OCI-LY7 (cell line): ENCODE measurements around the gene PKD1L1. TPM values are rescaled to one million over a fixed set of nuclear protein-coding genes. Genes with fewer than 3 reads are reported as not detected.

Source experiments
- BruUV-seq: library from RNA; stranded (reverse); fragments of 400-500 nt; replicated peaks from 2 replicates; lab custom pipeline; 2021; lab: Mats Ljungman, UMichigan
- CTCF ChIA-PET: fragments of 300-600 bp; sonication (Branson Sonifier 250); formaldehyde crosslinking; loops from one replicate; lab custom pipeline; 2022; ENCODE audit warnings: antibody characterized with exemption; ENCODE audit not compliant: unreplicated experiment; lab: Charles Lee
- POLR2A ChIA-PET: fragments of 300-600 bp; sonication (Branson Sonifier 250); formaldehyde crosslinking; loops from one replicate; lab custom pipeline; 2022; ENCODE audit warnings: antibody characterized with exemption; lab: Charles Lee
- DNase-seq: peaks from one replicate; pipeline ENCODE4 v3.0.0-alpha.2; 2015; ENCODE audit warnings: low spot score
- H2AFZ ChIP-seq: fragments of 200-600 bp; sonication (generic), shearing (Covaris generic); 2 replicates; pipeline ENCODE4 v1.6.1; 2014; ENCODE audit warnings: mild to moderate bottlenecking, antibody characterized with exemption, low read length, moderate library complexity
- H3K27ac ChIP-seq: fragments of 200-600 bp; sonication (generic); 2 replicates; pipeline ENCODE4 v1.5.1; 2014; ENCODE audit warnings: mixed run types, low read depth, mild to moderate bottlenecking, moderate library complexity, low read length, inconsistent platforms; ENCODE audit not compliant: poor library complexity, severe bottlenecking
- H3K36me3 ChIP-seq: fragments of 200-600 bp; sonication (generic); 2 replicates; pipeline ENCODE4 v1.6.1; 2014; ENCODE audit warnings: mild to moderate bottlenecking, antibody characterized with exemption, low read length, moderate library complexity, mixed read lengths; ENCODE audit not compliant: insufficient read depth
- H3K4me1 ChIP-seq: fragments of 200-600 bp; sonication (generic); 2 replicates; pipeline ENCODE4 v1.5.1; 2014; ENCODE audit warnings: mild to moderate bottlenecking, low read length; ENCODE audit not compliant: insufficient read depth, poor library complexity, severe bottlenecking
- H3K4me2 ChIP-seq: fragments of 200-600 bp; sonication (generic); 2 replicates; pipeline ENCODE4 v1.6.1; 2014; ENCODE audit warnings: mild to moderate bottlenecking, low read length
- H3K4me3 ChIP-seq: fragments of 200-600 bp; sonication (generic); 2 replicates; pipeline ENCODE4 v1.5.1; 2014; ENCODE audit warnings: mild to moderate bottlenecking, low read depth, low read length; ENCODE audit not compliant: poor library complexity, severe bottlenecking
- H3K79me2 ChIP-seq: fragments of 200-600 bp; sonication (generic); 2 replicates; pipeline ENCODE4 v1.6.1; 2016; ENCODE audit warnings: low read depth, mild to moderate bottlenecking, low read length, moderate library complexity, mixed read lengths; ENCODE audit not compliant: insufficient read depth
- H3K9me2 ChIP-seq: fragments of 200-600 bp; sonication (generic); 2 replicates; pipeline ENCODE4 v1.6.1; 2016; ENCODE audit warnings: mild to moderate bottlenecking, low read length, mixed read lengths; ENCODE audit not compliant: insufficient read depth
- H3K9me3 ChIP-seq: fragments of 200-600 bp; sonication (generic); 2 replicates; pipeline ENCODE4 v1.6.1; 2014; ENCODE audit warnings: mild to moderate bottlenecking, mixed run types, low read length, mixed read lengths
- H4K20me1 ChIP-seq: fragments of 200-600 bp; sonication (generic); 2 replicates; pipeline ENCODE4 v1.6.1; 2014; ENCODE audit warnings: mild to moderate bottlenecking, antibody characterized with exemption, low read length, moderate library complexity, mixed read lengths; ENCODE audit not compliant: insufficient read depth
- EZH2phosphoT487 ChIP-seq: fragments of 200-600 bp; sonication (generic); IDR thresholded peaks from 2 replicates; pipeline ENCODE4 v1.6.1; 2018; ENCODE audit warnings: low read depth, borderline replicate concordance, mild to moderate bottlenecking, mixed run types, antibody characterized with exemption, low read length, moderate library complexity, mixed read lengths
- intact Hi-C: fragments of 100-400 bp; cut with micrococcal nuclease; formaldehyde crosslinking; loops from one replicate; pipeline ENCODE4 v1.10.0; 2022; ENCODE audit not compliant: unreplicated experiment
- total RNA-seq, 2 experiments: library from RNA; depleted of rRNA in 1 of 2; stranded (reverse); fragments of >200 nt in 1 of 2; shearing (Covaris generic) in 1 of 2; gene quantifications; 2 replicates each; pipeline ENCODE4 v1.2.3, GENCODE V29; 2014 to 2022
- TF ChIP-seq, protein P1 (sequence below): fragments of 200-600 bp; sonication (generic); conservative IDR thresholded peaks from 2 replicates; pipeline ENCODE4 v1.5.1; 2014; ENCODE audit warnings: mild to moderate bottlenecking, antibody characterized with exemption, low read length, moderate library complexity, mixed read lengths

PKD1L1 gene
- total RNA-seq, 2 experiments from 2014 or later: 0.19 to 0.63 TPM

DNA sequence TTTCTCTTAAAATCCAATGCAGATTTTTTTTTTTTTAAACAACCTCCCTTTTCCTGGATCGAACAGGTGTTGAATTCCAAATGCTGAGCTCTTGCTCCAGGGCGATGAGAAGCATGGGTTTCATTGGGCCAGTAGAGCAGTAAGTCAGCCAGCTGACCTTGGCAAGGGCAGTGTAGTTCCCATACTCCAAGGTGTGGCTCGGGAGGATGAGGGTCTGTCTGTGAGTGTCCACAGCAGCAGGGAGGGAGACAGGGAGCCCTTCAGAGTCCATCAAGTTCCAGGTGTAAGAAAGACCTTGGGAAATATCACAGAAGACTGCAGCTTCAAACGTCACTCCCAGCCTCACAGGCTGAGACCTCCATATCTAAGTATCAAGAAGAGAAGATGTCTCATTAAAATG lies 50.4 kb downstream of the PKD1L1 start:
- Histone ChIP-seq H3K4me2 (no peak overlapping the region), H3K79me2 (no peaks in the 10 kb centered on the region), H3K36me3 (no peaks in the 10 kb centered on the region), H3K9me3 (no peaks in the 10 kb centered on the region), H3K27ac (no peak overlapping the region), H2AFZ (no peak overlapping the region), H3K9me2 (no peaks in the 10 kb centered on the region), H3K4me3 (no peak overlapping the region), H3K4me1 (no peaks in the 10 kb centered on the region), H4K20me1 (no peaks in the 10 kb centered on the region)
- POLR2A ChIA-PET: interaction anchor here (0.7 kb wide), 1 partner anchor 1018 kb away, joined by 4 read pairs; no protein-coding TSS in a partner anchor
- no peak for TF ChIP-seq EZH2phosphoT487
- TF ChIP-seq, protein P1, sequence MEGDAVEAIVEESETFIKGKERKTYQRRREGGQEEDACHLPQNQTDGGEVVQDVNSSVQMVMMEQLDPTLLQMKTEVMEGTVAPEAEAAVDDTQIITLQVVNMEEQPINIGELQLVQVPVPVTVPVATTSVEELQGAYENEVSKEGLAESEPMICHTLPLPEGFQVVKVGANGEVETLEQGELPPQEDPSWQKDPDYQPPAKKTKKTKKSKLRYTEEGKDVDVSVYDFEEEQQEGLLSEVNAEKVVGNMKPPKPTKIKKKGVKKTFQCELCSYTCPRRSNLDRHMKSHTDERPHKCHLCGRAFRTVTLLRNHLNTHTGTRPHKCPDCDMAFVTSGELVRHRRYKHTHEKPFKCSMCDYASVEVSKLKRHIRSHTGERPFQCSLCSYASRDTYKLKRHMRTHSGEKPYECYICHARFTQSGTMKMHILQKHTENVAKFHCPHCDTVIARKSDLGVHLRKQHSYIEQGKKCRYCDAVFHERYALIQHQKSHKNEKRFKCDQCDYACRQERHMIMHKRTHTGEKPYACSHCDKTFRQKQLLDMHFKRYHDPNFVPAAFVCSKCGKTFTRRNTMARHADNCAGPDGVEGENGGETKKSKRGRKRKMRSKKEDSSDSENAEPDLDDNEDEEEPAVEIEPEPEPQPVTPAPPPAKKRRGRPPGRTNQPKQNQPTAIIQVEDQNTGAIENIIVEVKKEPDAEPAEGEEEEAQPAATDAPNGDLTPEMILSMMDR: no peak
- DNase-seq: no peak
- CTCF ChIA-PET: no interaction called here
- no TSS peak for BruUV-seq
- intact Hi-C loops: no loop called here

GRCh38 chr7:47896809-47897423 lies 51.4 kb downstream of the PKD1L1 start:
- no peaks in the 10 kb centered on the region for H3K4me1 ChIP-seq
- H3K36me3 ChIP-seq: no peaks in the 10 kb centered on the region
- intact Hi-C loops: no loop called here
- no peaks in the 10 kb centered on the region for H4K20me1 ChIP-seq
- no peak for DNase-seq
- H3K9me3 ChIP-seq: no peaks in the 10 kb centered on the region
- no peak for TF ChIP-seq EZH2phosphoT487
- TF ChIP-seq, protein P1: no peak
- H3K27ac ChIP-seq: no peak overlapping the region
- no peaks in the 10 kb centered on the region for H3K79me2 ChIP-seq
- ChIA-PET CTCF (no interaction called here), POLR2A (interaction anchor here (0.7 kb wide), 1 partner anchor 89 kb away, joined by 4 read pairs; no protein-coding TSS in a partner anchor)
- H3K9me2 ChIP-seq: no peaks in the 10 kb centered on the region
- H3K4me2 ChIP-seq: no peak overlapping the region
- BruUV-seq: no TSS peak
- no peak overlapping the region for H3K4me3 ChIP-seq
- H2AFZ ChIP-seq: no peak overlapping the region

DNA sequence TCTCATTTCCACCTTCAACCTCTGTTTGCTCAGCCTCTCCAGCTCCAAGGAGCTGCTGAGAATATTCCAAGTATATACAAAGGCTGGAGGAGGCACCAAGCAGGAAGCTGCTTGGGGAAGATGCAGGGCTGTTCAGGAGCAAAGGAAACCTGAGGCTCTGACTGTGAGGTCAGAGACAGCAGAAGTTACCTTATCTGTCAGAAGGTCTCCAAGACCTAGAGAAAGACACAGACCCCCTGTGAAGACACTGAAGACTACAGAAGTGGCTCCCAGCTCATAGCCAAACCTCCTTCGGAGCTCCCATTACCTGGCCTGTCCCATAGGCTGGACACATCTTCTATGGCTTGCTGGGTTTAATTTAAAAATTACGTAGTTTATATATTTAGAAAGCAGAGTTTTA lies 53.2 kb downstream of the PKD1L1 start:
- Histone ChIP-seq H4K20me1 (no peaks in the 10 kb centered on the region), H3K4me1 (no peaks in the 10 kb centered on the region), H3K9me3 (no peaks in the 10 kb centered on the region), H3K4me3 (no peak overlapping the region), H3K27ac (no peak overlapping the region), H3K36me3 (no peaks in the 10 kb centered on the region), H2AFZ (no peak overlapping the region), H3K9me2 (no peaks in the 10 kb centered on the region), H3K4me2 (no peak overlapping the region), H3K79me2 (no peaks in the 10 kb centered on the region)
- intact Hi-C loops: no loop called here
- no peak for DNase-seq
- ChIA-PET POLR2A (interaction anchor here (1.6 kb wide), 1 partner anchor 11 kb away, joined by 4 read pairs; no protein-coding TSS in a partner anchor), CTCF (no interaction called here)
- BruUV-seq: no TSS peak
- TF ChIP-seq EZH2phosphoT487: no peak
- TF ChIP-seq, protein P1: no peak
